GM19452 (cell line): ENCODE data around the gene FBXW10B.
"Not testable (repeated sequence)": the region's sequence is repeated elsewhere in the genome, so short reads cannot be mapped to it uniquely, and the experiment has no call there.

Experiments
- ATAC-seq: cut with Tn5 transposase; IDR thresholded peaks from one replicate; pipeline ENCODE4 v1.9.1; 2021; ENCODE audit not compliant: unreplicated experiment

The FBXW10B gene

DNA sequence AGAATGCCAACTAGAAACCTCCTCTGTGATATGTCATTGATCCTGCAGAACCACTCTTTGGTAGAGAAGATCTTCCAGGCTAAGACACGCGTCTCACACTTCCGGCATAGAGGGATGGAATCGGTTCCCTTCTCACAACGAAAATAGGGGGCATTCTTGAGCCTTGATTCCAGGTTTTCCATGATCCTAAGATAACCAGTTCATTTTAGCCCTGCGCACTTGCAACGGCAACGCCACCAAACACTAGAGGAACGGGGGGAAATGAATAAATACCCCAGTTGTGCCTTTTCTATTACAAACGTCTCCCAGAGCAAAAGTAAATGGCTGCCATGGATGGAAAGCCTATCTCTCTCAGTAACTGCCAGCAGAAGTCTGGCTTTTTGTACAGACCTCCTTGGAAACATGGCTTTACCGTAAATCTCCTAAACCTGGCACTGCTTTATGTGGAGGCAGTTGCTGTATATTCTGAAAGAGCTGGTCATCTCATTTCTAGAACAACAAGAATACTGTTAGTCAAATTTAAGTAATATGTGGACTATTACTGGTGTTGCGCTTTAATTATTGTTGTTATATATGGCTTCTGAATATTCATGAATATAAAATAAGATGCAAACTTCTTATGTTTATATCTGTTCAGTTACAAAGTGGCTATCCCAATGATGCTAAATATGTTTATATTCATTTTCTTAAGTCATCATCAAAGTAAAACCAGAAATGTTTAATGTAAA lies at the start of gene FBXW10B:
FBXW10B (minus strand) TSS at position 374 of the 728 bp plus-strand sequence; CDS start at position 182, 192 bp downstream.
- not testable (repeated sequence) for ATAC-seq

DNA sequence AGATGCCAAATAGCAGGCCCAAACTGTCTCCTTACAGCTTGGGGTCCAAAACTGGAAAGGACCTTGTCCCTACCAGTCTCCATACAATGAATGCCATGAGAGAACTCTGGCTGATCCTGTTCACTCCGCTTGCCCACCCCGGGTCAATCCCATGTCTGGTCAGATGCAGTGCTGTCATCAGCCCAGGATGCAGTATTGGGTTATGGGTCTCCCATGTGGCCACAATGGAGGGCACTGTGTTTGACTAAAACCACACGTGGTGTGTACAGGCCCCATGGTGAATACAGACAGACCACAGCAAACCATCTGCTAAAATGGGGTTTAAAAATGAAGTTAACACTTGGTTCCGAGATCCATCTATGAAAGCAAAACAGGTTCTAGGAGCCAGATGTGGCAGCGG lies 44.2 kb upstream of the FBXW10B start:
- no peak for ATAC-seq

DNA sequence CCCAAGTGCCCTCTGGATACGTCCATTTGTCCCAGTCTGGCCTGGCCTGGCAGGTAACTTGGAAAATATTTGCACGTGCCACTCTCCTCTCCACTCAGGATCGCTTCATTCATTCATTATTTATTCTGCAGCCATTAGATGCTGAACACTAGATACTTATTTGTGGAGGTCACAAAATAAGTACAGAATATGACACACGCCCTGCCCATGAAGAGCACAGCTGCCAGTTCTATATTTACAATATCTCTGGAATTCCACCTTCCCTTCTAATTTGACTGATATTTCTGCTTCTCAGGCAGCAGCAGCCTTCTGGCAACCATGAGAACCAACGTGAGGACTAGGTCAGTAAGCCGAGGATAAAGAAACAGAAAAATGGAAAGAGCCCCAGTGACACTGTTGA lies 43.7 kb upstream of the FBXW10B start:
- ATAC-seq, result no peak

- ATAC-seq, result no peak
These were observed 43.2 kb upstream of the FBXW10B start for GRCh38 chr17:15662681-15663080.

- no peak for ATAC-seq
These were observed 40.6 kb upstream of the FBXW10B start for GRCh38 chr17:15660077-15660476.

GRCh38 chr17:15659663-15660062 lies 40.2 kb upstream of the FBXW10B start:
- no peak for ATAC-seq

GRCh38 chr17:15659236-15659635 lies 39.7 kb upstream of the FBXW10B start:
- ATAC-seq, result no peak

DNA sequence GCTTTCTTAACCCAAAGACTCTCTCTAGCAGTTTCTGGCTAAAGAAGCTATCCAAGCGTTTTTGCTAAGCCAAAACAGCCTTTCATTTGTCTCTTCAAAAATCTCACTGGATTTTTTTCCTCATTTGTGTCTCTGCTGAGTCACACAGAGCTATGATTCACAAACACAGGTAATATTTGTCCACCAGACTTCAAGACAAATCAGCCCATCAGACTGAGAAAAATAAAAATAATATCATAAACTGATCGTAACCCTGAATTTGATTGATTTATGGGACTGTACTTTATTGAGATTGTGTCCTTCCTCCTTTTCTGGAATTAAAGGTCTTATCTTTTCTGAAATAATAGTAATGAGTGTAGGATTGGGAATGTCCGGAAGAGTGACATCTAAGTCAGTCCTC lies 38.8 kb upstream of the FBXW10B start:
- ATAC-seq, result no peak

DNA sequence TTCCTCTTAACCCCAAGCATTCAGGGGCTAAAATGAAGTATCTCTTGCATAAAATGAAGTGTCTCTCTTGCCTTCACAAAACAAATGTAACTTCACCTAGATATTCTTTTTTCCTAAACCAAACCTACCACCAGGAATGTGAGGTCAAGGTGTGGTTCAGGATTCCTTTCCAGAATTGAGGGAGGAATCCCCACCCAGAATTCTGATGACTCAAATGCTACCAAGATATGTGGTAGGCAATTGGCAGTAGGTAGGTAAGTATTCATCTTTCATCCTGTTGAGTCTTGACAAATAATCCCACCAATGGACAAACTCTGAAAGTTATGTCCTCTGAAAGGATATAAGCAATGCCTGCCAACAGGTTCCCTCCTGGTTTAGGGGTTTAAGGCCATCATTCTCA lies 38.4 kb upstream of the FBXW10B start:
- ATAC-seq, result no peak

DNA sequence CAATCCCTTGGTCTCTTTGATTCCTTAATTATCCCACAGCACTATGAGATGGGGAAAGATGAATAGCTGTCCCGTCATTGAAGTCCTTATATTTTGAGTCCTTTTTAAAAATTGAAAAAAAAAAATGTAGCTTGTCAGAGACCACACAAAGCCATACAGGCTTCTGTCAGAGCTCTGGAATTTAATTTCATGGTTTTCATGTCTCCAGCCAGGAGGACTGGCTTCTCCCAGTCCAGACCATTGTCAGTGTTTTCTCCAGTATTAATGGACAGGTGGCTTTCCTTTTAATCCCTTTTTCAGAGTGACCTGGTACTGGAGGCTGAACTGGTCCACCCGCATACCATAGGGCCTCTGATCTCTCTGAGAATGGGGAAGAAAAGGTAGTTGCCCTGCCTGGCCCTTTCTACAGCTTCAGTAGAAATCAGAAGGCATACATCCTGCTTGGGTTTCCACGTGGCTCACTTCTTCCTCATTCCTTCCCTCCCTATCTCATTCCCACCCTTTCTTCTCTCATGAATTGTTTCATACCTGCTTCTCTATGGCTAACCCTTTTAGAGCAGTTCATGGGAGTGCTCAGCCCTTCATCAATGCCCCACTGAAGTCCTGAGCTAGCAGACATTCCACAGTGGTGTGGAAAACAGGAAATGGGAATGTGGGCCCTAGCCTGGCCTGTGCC lies 35.5 kb upstream of the FBXW10B start:
- ATAC-seq, result no peak

DNA sequence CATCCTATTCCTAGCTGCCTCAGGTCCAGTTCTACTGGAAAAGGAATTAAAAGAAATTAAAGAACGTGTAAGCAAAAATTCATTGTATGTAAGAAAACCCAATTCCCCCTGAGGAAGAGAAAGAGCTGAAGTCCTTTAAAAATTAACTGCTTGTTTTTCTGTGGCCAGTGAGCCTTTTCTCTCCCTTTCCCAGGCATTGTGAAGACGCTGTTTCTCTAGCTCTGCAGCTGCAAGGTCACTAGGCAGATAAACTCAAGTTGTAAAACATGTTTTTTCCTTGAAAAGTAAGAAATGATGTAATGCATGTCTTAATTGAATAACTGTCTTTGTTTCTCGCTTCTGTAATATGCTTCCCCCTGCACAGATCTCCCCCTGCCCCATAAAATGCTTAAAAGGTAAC lies 34.9 kb upstream of the FBXW10B start:
- ATAC-seq, result not testable (repeated sequence)

GRCh38 chr17:15652960-15653359 lies 33.5 kb upstream of the FBXW10B start:
- no peak for ATAC-seq

DNA sequence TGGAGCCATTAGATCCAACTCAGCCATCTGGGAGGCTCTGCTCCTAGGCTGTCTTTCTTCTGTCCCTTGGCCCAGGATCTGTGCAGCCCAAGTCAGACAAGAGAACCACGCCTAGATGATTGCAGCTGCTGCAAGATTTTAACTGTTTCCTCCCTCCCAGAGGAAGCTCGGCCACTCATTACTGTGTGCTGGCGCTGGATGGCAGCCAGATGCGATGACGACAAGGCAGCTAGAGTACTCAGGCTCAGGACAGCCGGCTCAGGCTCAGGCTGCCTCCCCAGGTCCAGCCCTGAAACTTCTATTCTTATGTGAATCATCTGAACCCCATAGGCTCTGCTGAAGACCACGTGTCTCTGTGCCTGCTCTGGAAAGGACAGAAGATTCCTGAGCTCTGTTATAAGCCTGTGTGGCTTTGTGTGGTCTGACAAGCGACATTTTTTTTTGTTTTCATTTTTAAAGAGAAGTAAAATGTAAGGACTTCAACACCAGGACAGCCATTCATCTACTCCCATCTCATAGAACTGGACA lies 32.1 kb upstream of the FBXW10B start:
- ATAC-seq, result peak; percentile 77

GRCh38 chr17:15650741-15651582 lies 31.5 kb upstream of the FBXW10B start:
- ATAC-seq, result no peak

DNA sequence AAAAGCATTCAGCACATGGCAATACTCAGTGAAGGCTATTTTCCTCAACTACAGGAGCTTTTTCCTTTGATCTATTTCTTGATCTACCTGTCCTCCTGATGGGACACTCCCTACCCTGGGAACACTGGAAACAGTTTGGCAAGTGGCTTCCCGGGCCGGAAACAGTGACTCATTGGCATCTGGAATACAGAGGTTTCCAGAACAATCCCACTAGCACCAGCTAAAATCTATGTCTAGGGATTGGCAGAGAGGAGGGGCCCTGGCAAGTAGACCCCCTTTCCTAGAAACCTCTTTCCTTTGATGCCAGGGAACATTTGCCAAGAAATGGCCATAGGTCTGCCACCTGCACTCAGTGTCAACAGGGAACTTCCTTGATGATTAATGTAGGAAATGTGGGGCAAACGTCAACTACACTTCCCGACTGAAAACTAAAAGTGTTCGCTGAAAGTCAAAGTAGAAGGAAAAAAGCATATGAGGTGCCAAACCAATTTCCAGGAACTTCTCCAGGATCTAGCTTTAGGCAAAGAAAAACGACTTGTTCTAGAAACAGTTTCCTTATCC lies 30.4 kb upstream of the FBXW10B start:
- ATAC-seq, result no peak

GRCh38 chr17:15648386-15648785 lies 28.9 kb upstream of the FBXW10B start:
- ATAC-seq, result no peak

GRCh38 chr17:15645942-15646312 lies 26.4 kb upstream of the FBXW10B start:
- ATAC-seq, result not testable (repeated sequence)

GRCh38 chr17:15645099-15645941 lies 25.8 kb upstream of the FBXW10B start:
- not testable (repeated sequence) for ATAC-seq

GRCh38 chr17:15642505-15643251 lies 23.2 kb upstream of the FBXW10B start:
- not testable (repeated sequence) for ATAC-seq
